CD8-positive, alpha-beta memory T cell (primary cell): ENCODE data around the gene LARP1. TPM values are rescaled to one million over a fixed set of nuclear protein-coding genes. Genes with fewer than 3 reads are reported as not detected.
A peak's percentile ranks its signal among the peaks of the same experiment; 100 is the strongest.

Experiments
- CTCF ChIA-PET: fragments of 350-600 bp; sonication (Branson Sonifier 250); formaldehyde crosslinking; loops from one replicate; lab custom pipeline; 2021; ENCODE audit warnings: antibody characterized with exemption; lab: Charles Lee
- POLR2A ChIA-PET: fragments of 350-600 bp; sonication (Branson Sonifier 250); formaldehyde crosslinking; loops from one replicate; lab custom pipeline; 2021; ENCODE audit warnings: antibody characterized with exemption; lab: Charles Lee
- DNase-seq, 5 donors: peaks; one replicate each; pipeline versions ENCODE4 v3.0.0 to v3.0.0-alpha.2; 2020 to 2022; ENCODE audit warnings: mixed read lengths in 1 of 5
- H3K27ac ChIP-seq: one replicate; pipeline ENCODE4 v1.7.0; 2013; ENCODE audit warnings: low read depth, mild to moderate bottlenecking, low read length, moderate library complexity
- H3K27me3 ChIP-seq: 2 replicates; pipeline ENCODE4 v1.7.0; 2013; ENCODE audit warnings: low read length, mild to moderate bottlenecking; ENCODE audit not compliant: insufficient read depth, poor library complexity, severe bottlenecking
- H3K36me3 ChIP-seq: 2 replicates; pipeline ENCODE4 v1.7.0; 2013; ENCODE audit warnings: mild to moderate bottlenecking, low read length, moderate library complexity; ENCODE audit not compliant: insufficient read depth
- H3K4me1 ChIP-seq: 2 replicates; pipeline ENCODE4 v1.7.0; 2013; ENCODE audit warnings: mild to moderate bottlenecking, low read length, moderate library complexity; ENCODE audit not compliant: insufficient read depth
- H3K4me3 ChIP-seq: 2 replicates; pipeline ENCODE4 v1.7.0; 2013; ENCODE audit warnings: mild to moderate bottlenecking, low read length
- H3K9me3 ChIP-seq: 2 replicates; pipeline ENCODE4 v1.7.0; 2013; ENCODE audit warnings: mild to moderate bottlenecking, low read length
- H3K27ac Mint-ChIP-seq, 8 donors: one replicate each; pipeline ENCODE4 v1.8.0; 2020 to 2021; ENCODE audit warnings: mixed read lengths in 8 of 8, mild to moderate bottlenecking in 6 of 8, inconsistent platforms in 3 of 8, moderate library complexity in 3 of 8
- H3K27me3 Mint-ChIP-seq, 2 donors: one replicate each; pipeline ENCODE4 v1.8.0; 2020 to 2021; ENCODE audit warnings: mixed read lengths in 2 of 2, mild to moderate bottlenecking in 1 of 2, moderate library complexity in 1 of 2
- H3K36me3 Mint-ChIP-seq, 3 donors: one replicate each; pipeline ENCODE4 v1.8.0; 2020 to 2021; ENCODE audit warnings: mixed read lengths in 3 of 3, inconsistent platforms in 1 of 3, mild to moderate bottlenecking in 1 of 3
- H3K4me1 Mint-ChIP-seq, 3 donors: one replicate each; pipeline ENCODE4 v1.8.0; 2020 to 2021; ENCODE audit warnings: mixed read lengths in 3 of 3, inconsistent platforms in 1 of 3, mild to moderate bottlenecking in 1 of 3
- H3K4me3 Mint-ChIP-seq, 7 donors: one replicate each; pipeline ENCODE4 v1.8.0; 2020 to 2021; ENCODE audit warnings: mixed read lengths in 7 of 7, mild to moderate bottlenecking in 6 of 7, moderate library complexity in 4 of 7, inconsistent platforms in 2 of 7
- H3K9me3 Mint-ChIP-seq, 5 donors: one replicate each; pipeline ENCODE4 v1.8.0; 2020 to 2022; ENCODE audit warnings: mixed read lengths in 5 of 5, mild to moderate bottlenecking in 3 of 5, moderate library complexity in 2 of 5, inconsistent platforms in 1 of 5
- polyA plus RNA-seq: library from polyadenylated mRNA; unstranded; fragments of 300-500 nt; fragmentation: Illumina TruSeq; gene quantifications from one replicate; pipeline ENCODE4 v1.2.3, GENCODE V29; 2021
- total RNA-seq, 2 experiments: library from RNA; stranded (reverse); gene quantifications; one replicate each; pipeline ENCODE4 v1.2.3, GENCODE V29; 2021

LARP1 gene
- total and polyA plus RNA-seq, 3 experiments from 2014 or later = 28.4 to 344 (median 329) TPM

GRCh38 chr5:154713615-154714125 is 41.5 kb upstream of the LARP1 start:
- CTCF ChIA-PET = no interaction called here
- H3K4me1 Mint-ChIP-seq = peaks cover 0 to 4% (median 4%) of the 10 kb centered on the region in 3 donors

GRCh38 chr5:154714266-154714986 is 40.8 kb upstream of the LARP1 start:
- peaks cover 0 to 6% of the 10 kb centered on the region in 2 donors for H3K27me3 Mint-ChIP-seq

More at GRCh38 chr5:154713615-154714125, 41.5 kb upstream of the LARP1 start:
- Histone ChIP-seq H3K4me1 (no peaks in the 10 kb centered on the region), H3K27me3 (no peaks in the 10 kb centered on the region), H3K4me3 (no peak overlapping the region), H3K9me3 (no peaks in the 10 kb centered on the region), H3K27ac (no peak overlapping the region), H3K36me3 (no peaks in the 10 kb centered on the region)
- no peak for DNase-seq
- POLR2A ChIA-PET = no interaction called here
- H3K27me3 Mint-ChIP-seq = peaks cover 0 to 6% of the 10 kb centered on the region in 2 donors
- no peaks in the 10 kb centered on the region for H3K36me3 Mint-ChIP-seq
- H3K4me3 Mint-ChIP-seq = no peak overlapping the region
- no peak overlapping the region for H3K27ac Mint-ChIP-seq
- H3K9me3 Mint-ChIP-seq = no peaks in the 10 kb centered on the region

GRCh38 chr5:154721481-154722058 is 33.6 kb upstream of the LARP1 start:
- DNase-seq = no peak
- Mint-ChIP-seq H3K4me3 (no peak overlapping the region), H3K4me1 (no peaks in the 10 kb centered on the region), H3K27me3 (peaks cover 0 to 2% of the 10 kb centered on the region in 2 donors), H3K9me3 (no peaks in the 10 kb centered on the region), H3K27ac (no peak overlapping the region), H3K36me3 (no peaks in the 10 kb centered on the region)
- H3K4me3 ChIP-seq = no peak overlapping the region
- H3K27ac ChIP-seq = no peak overlapping the region
- no peaks in the 10 kb centered on the region for H3K9me3 ChIP-seq
- H3K27me3 ChIP-seq = no peaks in the 10 kb centered on the region
- POLR2A ChIA-PET = no interaction called here
- CTCF ChIA-PET = no interaction called here
- H3K4me1 ChIP-seq = no peaks in the 10 kb centered on the region
- no peaks in the 10 kb centered on the region for H3K36me3 ChIP-seq

More at GRCh38 chr5:154714266-154714986, 40.8 kb upstream of the LARP1 start:
- H3K27ac ChIP-seq = no peak overlapping the region
- Mint-ChIP-seq H3K4me3 (peak overlapping the region in 1 of 7 donors; percentile 56), H3K9me3 (no peaks in the 10 kb centered on the region), H3K36me3 (no peaks in the 10 kb centered on the region), H3K4me1 (peaks cover 0 to 4% (median 4%) of the 10 kb centered on the region in 3 donors), H3K27ac (no peak overlapping the region)
- no peaks in the 10 kb centered on the region for H3K36me3 ChIP-seq
- no peaks in the 10 kb centered on the region for H3K9me3 ChIP-seq
- ChIA-PET CTCF (interaction anchor here (1.5 kb wide), 1 partner anchor 66 kb away, joined by 4 read pairs; no protein-coding TSS in a partner anchor), POLR2A (no interaction called here)
- H3K4me1 ChIP-seq = no peaks in the 10 kb centered on the region
- no peak overlapping the region for H3K4me3 ChIP-seq
- H3K27me3 ChIP-seq = no peaks in the 10 kb centered on the region
- DNase-seq = no peak

- Histone ChIP-seq H3K27ac (no peak overlapping the region), H3K9me3 (no peaks in the 10 kb centered on the region), H3K4me3 (no peak overlapping the region), H3K4me1 (no peaks in the 10 kb centered on the region), H3K36me3 (no peaks in the 10 kb centered on the region), H3K27me3 (no peaks in the 10 kb centered on the region)
- CTCF ChIA-PET = no interaction called here
- Mint-ChIP-seq H3K36me3 (no peaks in the 10 kb centered on the region), H3K27me3 (peaks cover 0 to 2% of the 10 kb centered on the region in 2 donors), H3K9me3 (no peaks in the 10 kb centered on the region), H3K4me1 (no peaks in the 10 kb centered on the region), H3K27ac (peak overlapping the region in 1 of 8 donors; percentile 54), H3K4me3 (no peak overlapping the region)
- POLR2A ChIA-PET = no interaction called here
- DNase-seq = no peak
These were observed 33.1 kb upstream of the LARP1 start for GRCh38 chr5:154722097-154722496.

GRCh38 chr5:154722936-154723335 is 32.2 kb upstream of the LARP1 start:
- no peak for DNase-seq
- H3K4me3 Mint-ChIP-seq = no peak overlapping the region
- Histone ChIP-seq H3K4me1 (no peaks in the 10 kb centered on the region), H3K36me3 (no peaks in the 10 kb centered on the region), H3K27me3 (no peaks in the 10 kb centered on the region), H3K9me3 (no peaks in the 10 kb centered on the region), H3K4me3 (no peak overlapping the region), H3K27ac (no peak overlapping the region)
- ChIA-PET CTCF (no interaction called here), POLR2A (no interaction called here)
- H3K36me3 Mint-ChIP-seq = no peaks in the 10 kb centered on the region
- peaks cover 0 to 2% of the 10 kb centered on the region in 2 donors for H3K27me3 Mint-ChIP-seq
- H3K27ac Mint-ChIP-seq = no peak overlapping the region
- H3K9me3 Mint-ChIP-seq = no peaks in the 10 kb centered on the region
- no peaks in the 10 kb centered on the region for H3K4me1 Mint-ChIP-seq

- H3K36me3 Mint-ChIP-seq = no peaks in the 10 kb centered on the region
- Histone ChIP-seq H3K4me1 (no peaks in the 10 kb centered on the region), H3K27ac (peak overlapping the region; percentile 20), H3K9me3 (no peaks in the 10 kb centered on the region), H3K36me3 (no peaks in the 10 kb centered on the region), H3K27me3 (no peaks in the 10 kb centered on the region), H3K4me3 (no peak overlapping the region)
- H3K27me3 Mint-ChIP-seq = no peaks in the 10 kb centered on the region
- no peaks in the 10 kb centered on the region for H3K4me1 Mint-ChIP-seq
- H3K9me3 Mint-ChIP-seq = no peaks in the 10 kb centered on the region
- ChIA-PET POLR2A (no interaction called here), CTCF (no interaction called here)
- no peak overlapping the region for H3K27ac Mint-ChIP-seq
- DNase-seq = no peak
- H3K4me3 Mint-ChIP-seq = no peak overlapping the region
These were observed 31.3 kb upstream of the LARP1 start for GRCh38 chr5:154723740-154724505.

GRCh38 chr5:154727361-154727760 is 27.8 kb upstream of the LARP1 start:
- no peak for DNase-seq
- no peaks in the 10 kb centered on the region for H3K4me1 Mint-ChIP-seq
- Histone ChIP-seq H3K4me1 (no peaks in the 10 kb centered on the region), H3K27me3 (no peaks in the 10 kb centered on the region), H3K9me3 (no peaks in the 10 kb centered on the region), H3K36me3 (no peaks in the 10 kb centered on the region), H3K4me3 (no peak overlapping the region), H3K27ac (no peak overlapping the region)
- no peak overlapping the region for H3K27ac Mint-ChIP-seq
- peaks cover 0 to 3% of the 10 kb centered on the region in 2 donors for H3K27me3 Mint-ChIP-seq
- ChIA-PET CTCF (no interaction called here), POLR2A (no interaction called here)
- H3K9me3 Mint-ChIP-seq = peaks cover 0 to 5% (median 0%) of the 10 kb centered on the region in 5 donors
- no peaks in the 10 kb centered on the region for H3K36me3 Mint-ChIP-seq
- no peak overlapping the region for H3K4me3 Mint-ChIP-seq
